IPS-15b (cell line): ENCODE measurements around the gene DCLK3.

Experiments
- H3K27me3 ChIP-seq: one replicate; pipeline ENCODE4 v1.6.1; 2013; ENCODE audit warnings: low read length; ENCODE audit not compliant: control insufficient read depth, insufficient read depth
- H3K36me3 ChIP-seq: one replicate; pipeline ENCODE4 v1.6.1; 2013; ENCODE audit warnings: low read length; ENCODE audit not compliant: control insufficient read depth, insufficient read depth
- H3K4me1 ChIP-seq: one replicate; pipeline ENCODE4 v1.6.1; 2013; ENCODE audit warnings: mild to moderate bottlenecking, low read length; ENCODE audit not compliant: control insufficient read depth, insufficient read depth
- H3K4me3 ChIP-seq: one replicate; pipeline ENCODE4 v1.5.1; 2013; ENCODE audit warnings: low read depth, low read length
- H3K9ac ChIP-seq: one replicate; pipeline ENCODE4 v1.6.1; 2013; ENCODE audit warnings: low read depth, mild to moderate bottlenecking, low read length
- H3K9me3 ChIP-seq: one replicate; pipeline ENCODE4 v1.6.1; 2013; ENCODE audit warnings: mild to moderate bottlenecking, low read length; ENCODE audit not compliant: control insufficient read depth, insufficient read depth

DCLK3 gene

DNA sequence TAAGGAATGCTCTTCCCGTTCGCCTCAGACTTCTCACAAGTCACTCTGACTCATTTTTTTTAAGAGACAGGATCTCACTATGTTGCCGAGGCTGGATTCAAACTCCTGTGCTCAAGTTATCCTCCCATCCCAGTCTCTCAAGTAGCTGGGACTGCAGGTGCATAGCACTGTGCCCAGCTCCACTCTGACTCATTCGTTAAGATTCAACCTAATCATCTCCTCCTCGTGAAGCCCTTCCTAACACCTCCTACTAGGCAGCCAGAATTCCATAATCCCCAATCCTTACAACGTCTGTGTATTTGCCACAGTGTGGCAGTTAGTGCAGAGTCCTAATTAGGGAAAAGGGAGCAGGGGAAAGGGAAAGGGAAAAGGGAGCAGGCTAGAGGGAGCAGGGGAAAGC lies 26.4 kb upstream of the DCLK3 start:
- Histone ChIP-seq H3K9me3 (no peaks in the 10 kb centered on the region), H3K4me3 (no peak overlapping the region), H3K9ac (no peak overlapping the region), H3K4me1 (no peaks in the 10 kb centered on the region), H3K27me3 (no peaks in the 10 kb centered on the region), H3K36me3 (no peaks in the 10 kb centered on the region)

DNA sequence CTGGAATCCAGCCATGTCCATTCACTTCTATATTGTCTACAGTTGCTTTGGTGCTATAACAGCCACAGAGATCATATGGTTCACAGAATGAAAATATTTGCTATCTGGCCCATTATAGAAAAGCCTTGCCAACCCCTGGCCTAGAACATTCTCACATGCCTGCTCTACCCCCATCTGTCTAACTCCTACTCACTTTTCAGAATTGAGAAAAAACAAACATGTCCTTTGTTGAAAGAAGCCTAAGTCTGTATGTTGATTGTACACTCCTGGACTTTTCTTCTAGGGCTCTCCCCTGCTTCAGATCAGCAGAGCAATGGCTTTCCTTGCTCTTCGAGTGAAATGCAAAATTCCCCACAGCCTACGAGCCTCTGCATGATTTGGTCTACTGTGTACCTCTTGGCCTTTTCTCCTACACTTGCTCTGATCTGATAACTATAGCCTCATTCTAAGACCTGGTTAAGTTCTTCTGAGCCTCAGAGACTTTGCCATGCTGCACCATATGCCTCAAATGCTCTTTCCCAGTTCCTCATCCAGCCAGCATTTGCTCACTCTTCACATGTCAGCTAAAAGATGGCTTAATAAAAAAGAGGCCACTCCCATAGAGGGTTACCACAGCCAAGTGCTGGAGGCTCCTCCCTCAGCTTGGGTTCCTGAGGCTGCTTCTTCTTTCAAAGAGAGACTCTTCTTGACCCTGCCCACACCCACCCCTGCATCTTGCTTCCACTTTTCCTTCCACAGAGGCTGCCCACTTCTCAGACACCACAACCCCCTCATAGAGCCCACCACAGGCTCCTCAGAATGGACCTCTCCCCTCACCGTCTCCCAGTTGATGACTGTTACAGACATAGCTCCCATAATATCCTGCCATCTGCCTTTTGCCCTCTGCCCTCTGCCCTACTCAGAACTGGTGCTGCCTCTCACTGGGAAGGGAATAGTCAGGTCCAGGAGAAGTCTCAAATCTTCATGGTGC lies 22.9 kb upstream of the DCLK3 start:
- no peaks in the 10 kb centered on the region for H3K27me3 ChIP-seq
- H3K9ac ChIP-seq, result no peak overlapping the region
- H3K36me3 ChIP-seq, result no peaks in the 10 kb centered on the region
- no peaks in the 10 kb centered on the region for H3K4me1 ChIP-seq
- H3K9me3 ChIP-seq, result no peaks in the 10 kb centered on the region
- no peak overlapping the region for H3K4me3 ChIP-seq

GRCh38 chr3:36784138-36784635 lies 19.8 kb upstream of the DCLK3 start:
- H3K9me3 ChIP-seq, result no peaks in the 10 kb centered on the region

DNA sequence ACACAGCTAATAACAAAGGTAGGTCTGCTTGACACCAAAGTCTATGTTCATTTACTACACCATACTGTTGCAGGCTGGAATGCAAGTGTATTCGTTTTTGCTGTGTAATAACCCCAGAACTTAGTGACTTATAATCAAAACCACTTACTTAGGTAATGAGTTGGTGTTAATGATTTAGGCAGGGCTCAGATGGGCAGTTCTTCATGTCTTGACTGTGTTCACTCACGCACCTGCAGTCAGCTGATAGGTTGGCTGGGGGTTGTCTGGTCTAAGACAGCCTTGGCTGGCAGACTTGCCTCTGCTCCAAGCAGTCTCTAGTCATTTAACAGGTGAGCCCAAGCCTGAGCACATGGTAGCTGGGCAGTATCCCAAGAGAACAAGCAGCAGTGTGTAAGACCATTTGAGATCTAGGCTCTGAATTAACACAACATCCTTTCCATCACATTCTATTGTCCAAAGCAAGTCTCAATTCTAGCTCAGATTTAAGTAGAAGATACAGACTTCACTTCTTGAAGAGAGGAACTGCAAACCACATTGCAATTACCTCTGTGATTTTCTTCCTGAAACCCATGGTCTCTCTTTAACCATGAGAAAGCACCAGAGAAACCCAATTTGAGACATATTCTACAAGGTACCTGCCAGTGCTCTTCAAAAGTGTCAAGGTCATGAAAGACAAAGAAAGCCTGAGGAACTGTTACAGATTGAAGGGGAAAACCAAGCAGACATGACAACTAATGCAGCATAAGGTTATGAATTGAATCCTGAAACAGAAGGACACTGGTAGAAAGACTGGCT lies 13.3 kb upstream of the DCLK3 start:
- no peaks in the 10 kb centered on the region for H3K9me3 ChIP-seq
- H3K36me3 ChIP-seq, result no peaks in the 10 kb centered on the region
- H3K4me1 ChIP-seq, result no peaks in the 10 kb centered on the region
- no peaks in the 10 kb centered on the region for H3K27me3 ChIP-seq
- H3K9ac ChIP-seq, result no peak overlapping the region
- H3K4me3 ChIP-seq, result no peak overlapping the region

More at GRCh38 chr3:36784138-36784635, 19.8 kb upstream of the DCLK3 start:
- H3K9ac ChIP-seq, result no peak overlapping the region
- no peak overlapping the region for H3K4me3 ChIP-seq
- no peaks in the 10 kb centered on the region for H3K27me3 ChIP-seq
- no peaks in the 10 kb centered on the region for H3K4me1 ChIP-seq
- H3K36me3 ChIP-seq, result no peaks in the 10 kb centered on the region

DNA sequence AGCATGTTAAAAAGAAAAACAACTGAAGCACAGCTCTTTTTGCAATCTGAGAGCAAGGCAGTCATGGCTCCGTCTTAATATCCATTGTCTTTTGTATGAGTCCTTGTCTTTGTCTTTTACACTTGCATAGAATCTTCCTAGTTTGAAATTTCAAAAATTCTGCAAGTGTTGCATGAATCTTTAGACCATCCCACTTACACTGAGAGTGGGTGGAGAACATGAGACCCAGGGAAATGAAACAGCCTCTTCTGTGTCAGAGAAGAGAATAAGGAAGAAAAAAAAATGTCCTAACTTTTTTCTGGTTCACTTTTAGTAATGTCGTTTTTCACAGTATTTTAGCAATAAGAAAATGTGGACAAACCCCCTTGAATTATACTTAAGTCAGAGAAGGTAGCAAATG lies 12.1 kb upstream of the DCLK3 start:
- no peaks in the 10 kb centered on the region for H3K4me1 ChIP-seq
- no peaks in the 10 kb centered on the region for H3K36me3 ChIP-seq
- no peak overlapping the region for H3K4me3 ChIP-seq
- H3K9ac ChIP-seq, result no peak overlapping the region
- H3K9me3 ChIP-seq, result no peaks in the 10 kb centered on the region
- H3K27me3 ChIP-seq, result no peaks in the 10 kb centered on the region

- Histone ChIP-seq H3K27me3 (no peaks in the 10 kb centered on the region), H3K4me3 (no peak overlapping the region), H3K9me3 (no peaks in the 10 kb centered on the region), H3K36me3 (no peaks in the 10 kb centered on the region), H3K9ac (no peak overlapping the region), H3K4me1 (peaks cover 11% of the 10 kb centered on the region)
Measured at GRCh38 chr3:36774052-36774451, 9.7 kb upstream of the DCLK3 start.

DNA sequence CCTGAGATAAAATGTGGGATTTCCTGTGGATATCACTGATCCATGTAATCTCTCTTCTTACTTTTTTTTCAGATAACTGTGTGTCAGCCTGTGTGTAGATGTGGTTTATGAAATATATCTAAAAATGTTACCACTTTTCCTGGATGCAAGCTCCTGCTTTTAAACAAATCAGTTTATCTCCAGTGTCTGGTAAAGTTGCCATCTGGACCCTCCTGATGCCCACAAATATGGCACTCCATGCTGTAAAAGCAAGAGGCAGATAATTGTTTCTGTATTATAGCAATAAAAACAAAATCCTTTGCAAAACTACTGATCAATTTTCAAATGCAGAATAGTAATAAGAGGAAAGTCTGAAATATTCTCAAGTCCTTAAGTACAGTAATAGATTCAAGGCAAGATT lies 7.6 kb upstream of the DCLK3 start:
- Histone ChIP-seq H3K4me1 (peaks cover 11% of the 10 kb centered on the region), H3K9ac (no peak overlapping the region), H3K4me3 (no peak overlapping the region), H3K9me3 (no peaks in the 10 kb centered on the region), H3K27me3 (peaks cover 11% of the 10 kb centered on the region), H3K36me3 (no peaks in the 10 kb centered on the region)

- no peaks in the 10 kb centered on the region for H3K36me3 ChIP-seq
- no peak overlapping the region for H3K9ac ChIP-seq
- no peaks in the 10 kb centered on the region for H3K9me3 ChIP-seq
- H3K4me3 ChIP-seq, result no peak overlapping the region
- peaks cover 11% of the 10 kb centered on the region for H3K4me1 ChIP-seq
- peaks cover 31% of the 10 kb centered on the region for H3K27me3 ChIP-seq
Measured at GRCh38 chr3:36769926-36770325, 5.6 kb upstream of the DCLK3 start.

DNA sequence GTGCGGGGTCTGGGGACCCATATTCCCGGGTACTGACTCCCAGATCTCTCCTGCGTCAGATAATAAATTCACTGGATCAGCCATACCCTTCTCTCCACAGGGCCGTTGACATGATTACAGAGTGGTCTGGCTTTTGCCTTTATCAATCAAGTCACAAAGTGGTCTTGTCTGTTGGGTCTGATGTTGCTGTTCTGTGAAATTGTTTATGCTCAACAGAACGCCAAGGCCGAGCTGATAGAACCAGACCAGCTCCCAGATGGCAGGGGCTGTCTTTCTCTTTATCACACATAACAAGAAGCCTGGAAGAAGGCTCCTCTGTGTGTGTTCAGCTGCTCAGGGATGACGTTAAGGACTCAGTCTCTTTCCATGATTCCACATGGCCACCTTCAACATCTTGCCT lies 751 bp upstream of the DCLK3 start:
- Histone ChIP-seq H3K27me3 (peaks cover 56% of the 10 kb centered on the region), H3K4me1 (peaks cover 12% of the 10 kb centered on the region), H3K36me3 (no peaks in the 10 kb centered on the region), H3K9ac (no peak overlapping the region), H3K9me3 (no peaks in the 10 kb centered on the region), H3K4me3 (peak overlapping the region; percentile 53)

DNA sequence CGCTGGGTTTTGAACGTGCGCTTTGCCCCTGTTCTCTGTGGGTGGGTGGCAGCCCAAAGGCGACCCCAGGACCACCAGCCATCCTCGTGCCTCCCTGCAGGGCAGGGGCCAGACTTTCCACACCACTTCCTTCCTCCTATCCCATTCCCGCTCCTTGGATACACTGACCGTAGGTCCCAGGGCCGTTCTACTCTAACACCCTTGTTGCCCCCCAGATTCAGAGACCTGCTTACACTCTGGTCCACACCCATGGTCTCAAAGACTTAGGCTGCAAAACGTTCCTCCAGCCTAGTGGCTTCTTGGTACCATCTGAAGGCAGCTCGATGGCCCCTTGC lies 318 bp upstream of the DCLK3 start:
- Histone ChIP-seq H3K36me3 (no peaks in the 10 kb centered on the region), H3K9me3 (no peaks in the 10 kb centered on the region), H3K27me3 (peaks cover 56% of the 10 kb centered on the region), H3K4me3 (peak overlapping the region; percentile 53), H3K4me1 (peaks cover 8% of the 10 kb centered on the region), H3K9ac (no peak overlapping the region)

DNA sequence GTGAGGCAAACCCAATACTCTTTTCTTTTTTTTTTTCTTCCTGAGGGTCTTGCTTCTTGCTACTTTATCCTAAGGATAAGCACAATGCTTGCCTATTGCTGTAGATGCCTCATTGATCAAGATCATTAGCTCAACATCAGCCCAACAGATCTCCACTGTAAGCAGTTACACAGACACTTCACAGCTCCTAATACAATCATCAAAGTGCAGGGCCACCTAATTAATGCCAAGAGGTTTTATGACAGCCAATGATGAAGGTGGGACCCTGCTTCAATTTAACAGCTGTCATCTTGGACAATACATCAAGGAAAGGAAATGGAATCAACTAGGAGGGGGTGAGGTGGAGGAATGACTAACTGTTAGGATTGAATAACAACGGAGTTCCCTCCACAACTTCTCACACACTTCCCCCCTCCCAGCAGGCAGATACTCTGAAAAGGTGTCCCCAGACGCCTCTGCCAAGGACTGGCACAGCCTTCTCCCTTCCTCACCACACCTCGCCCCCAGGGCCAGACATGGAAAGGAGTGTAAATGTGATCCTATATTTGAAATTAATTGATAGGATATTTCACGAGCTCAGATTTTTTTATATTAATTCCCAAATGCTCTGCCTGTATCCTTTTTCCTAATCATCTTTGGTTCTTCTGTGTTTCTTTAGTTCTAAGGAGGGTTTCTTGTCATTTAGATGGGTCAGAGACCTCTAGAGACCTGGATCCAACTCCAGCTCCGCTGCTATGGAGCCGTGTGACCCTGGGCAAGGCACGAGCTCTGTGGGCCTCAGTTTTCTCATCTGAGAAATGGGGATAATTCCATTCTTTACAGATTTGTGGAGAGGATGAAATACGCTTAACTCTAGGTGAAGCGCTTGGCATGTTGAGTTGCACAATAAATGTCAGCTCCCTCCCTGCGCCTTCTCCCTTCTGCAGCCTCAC lies 1.2 kb downstream of the DCLK3 start:
- Histone ChIP-seq H3K4me1 (peaks cover 5% of the 10 kb centered on the region), H3K9me3 (no peaks in the 10 kb centered on the region), H3K27me3 (peaks cover 56% of the 10 kb centered on the region), H3K9ac (no peak overlapping the region), H3K4me3 (peak overlapping the region; percentile 79), H3K36me3 (no peaks in the 10 kb centered on the region)
